ENCODE results near the gene VWA7.
"Not testable (repeated sequence)": the region's sequence is repeated elsewhere in the genome, so short reads cannot be mapped to it uniquely, and the experiment has no call there.

Gene VWA7

GRCh38 chr6:31794294-31794865 lies 17.3 kb upstream of the VWA7 start:
- DNase-seq (ENCODE audit: extremely low read depth, insufficient read length), result no peak
- no peak for TF ChIP-seq CTCF (IDR thresholded peaks at IDR 0.05; ENCODE audit: insufficient read depth, low read length, poor library complexity, severe bottlenecking)
- Histone ChIP-seq H3K27me3 (replicated peaks; ENCODE audit: control insufficient read depth, insufficient read depth, low read length) (no peaks in the 10 kb centered on the region), H3K36me3 (ENCODE audit: control insufficient read depth, insufficient read depth, low read length) (peaks cover 4% of the 10 kb centered on the region), H3K4me3 (replicated peaks; ENCODE audit: low read depth, low read length) (peak overlapping the region; percentile 92)

DNA sequence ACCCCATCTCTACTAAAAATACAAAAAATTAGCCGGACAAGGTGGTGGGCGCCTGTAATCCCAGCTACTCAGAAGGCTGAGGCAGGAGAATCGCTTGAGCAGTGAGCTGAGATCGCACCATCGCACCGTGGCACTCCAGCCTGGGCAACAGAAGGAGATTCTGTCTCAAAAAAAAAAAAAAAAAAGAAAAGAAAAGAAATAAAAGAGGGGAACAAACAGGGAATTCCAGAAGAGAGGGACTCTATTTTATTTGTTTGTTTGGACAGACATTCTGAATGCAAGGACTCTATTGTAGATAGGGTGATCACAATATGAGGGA lies 16.8 kb upstream of the VWA7 start:
- DNase-seq (ENCODE audit: extremely low read depth, insufficient read length); H3K27me3 ChIP-seq (replicated peaks; ENCODE audit: control insufficient read depth, insufficient read depth, low read length); H3K36me3 ChIP-seq (ENCODE audit: control insufficient read depth, insufficient read depth, low read length): not testable (repeated sequence)
- peak overlapping the region; percentile 92 for H3K4me3 ChIP-seq (replicated peaks; ENCODE audit: low read depth, low read length)

- Histone ChIP-seq H3K27me3 (replicated peaks; ENCODE audit: control insufficient read depth, insufficient read depth, low read length) (no peaks in the 10 kb centered on the region), H3K36me3 (ENCODE audit: control insufficient read depth, insufficient read depth, low read length) (peaks cover 4% of the 10 kb centered on the region), H3K4me3 (replicated peaks; ENCODE audit: low read depth, low read length) (no peak overlapping the region)
- DNase-seq (ENCODE audit: extremely low read depth, insufficient read length), result no peak
- no peak for TF ChIP-seq CTCF (IDR thresholded peaks at IDR 0.05; ENCODE audit: insufficient read depth, low read length, poor library complexity, severe bottlenecking)
Measured at GRCh38 chr6:31792761-31793171, 15.6 kb upstream of the VWA7 start.

GRCh38 chr6:31792090-31792374 lies 14.9 kb upstream of the VWA7 start:
- H3K4me3 ChIP-seq (replicated peaks; ENCODE audit: low read depth, low read length), result no peak overlapping the region
- DNase-seq (ENCODE audit: extremely low read depth, insufficient read length), result no peak
- H3K27me3 ChIP-seq (replicated peaks; ENCODE audit: control insufficient read depth, insufficient read depth, low read length), result no peaks in the 10 kb centered on the region
- peaks cover 4% of the 10 kb centered on the region for H3K36me3 ChIP-seq (ENCODE audit: control insufficient read depth, insufficient read depth, low read length)
- TF ChIP-seq CTCF (IDR thresholded peaks at IDR 0.05; ENCODE audit: insufficient read depth, low read length, poor library complexity, severe bottlenecking), result no peak

DNA sequence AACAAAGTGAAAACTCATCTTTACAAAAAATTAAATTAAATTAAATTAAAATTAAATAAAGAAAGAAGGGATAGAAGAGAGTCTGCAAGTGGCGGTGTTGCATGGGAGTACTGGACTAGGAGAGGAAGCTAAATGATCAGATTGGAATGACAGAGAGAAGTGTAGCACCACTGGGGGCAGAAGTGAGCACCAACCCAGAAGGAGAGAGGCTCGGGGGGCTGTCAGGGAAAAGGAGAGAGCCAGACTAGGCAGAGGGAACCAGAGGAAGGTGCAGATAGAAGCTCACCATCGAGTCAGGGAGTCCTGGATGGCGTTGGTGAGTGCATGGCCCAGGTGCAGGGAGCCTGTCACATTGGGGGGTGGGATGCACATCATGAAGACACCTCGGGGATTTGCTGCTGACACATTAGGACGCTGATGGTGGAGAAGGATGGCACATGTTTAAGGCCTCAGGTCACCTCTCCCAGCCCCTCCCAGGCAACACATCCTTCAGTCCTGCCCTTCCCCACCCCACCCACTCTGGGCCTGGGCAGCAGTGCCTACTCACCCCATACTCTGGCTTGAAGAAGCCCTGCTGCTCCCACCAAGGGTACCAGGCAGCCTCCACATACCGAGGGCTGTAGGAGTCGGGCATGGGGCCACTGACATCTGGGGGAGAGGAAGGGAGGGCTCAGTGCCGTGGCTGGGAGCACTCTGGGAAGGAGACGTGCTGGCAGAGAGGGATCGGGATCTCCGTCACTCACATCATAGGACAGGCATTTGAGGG lies 14.4 kb upstream of the VWA7 start:
- H3K36me3 ChIP-seq (ENCODE audit: control insufficient read depth, insufficient read depth, low read length), result peaks cover 4% of the 10 kb centered on the region
- no peak for DNase-seq (ENCODE audit: extremely low read depth, insufficient read length)
- TF ChIP-seq CTCF (IDR thresholded peaks at IDR 0.05; ENCODE audit: insufficient read depth, low read length, poor library complexity, severe bottlenecking), result peak; percentile 75
- no peak overlapping the region for H3K4me3 ChIP-seq (replicated peaks; ENCODE audit: low read depth, low read length)
- no peaks in the 10 kb centered on the region for H3K27me3 ChIP-seq (replicated peaks; ENCODE audit: control insufficient read depth, insufficient read depth, low read length)

- Histone ChIP-seq H3K4me3 (replicated peaks; ENCODE audit: low read depth, low read length) (no peak overlapping the region), H3K27me3 (replicated peaks; ENCODE audit: control insufficient read depth, insufficient read depth, low read length) (no peaks in the 10 kb centered on the region), H3K36me3 (ENCODE audit: control insufficient read depth, insufficient read depth, low read length) (peaks cover 34% of the 10 kb centered on the region)
- no peak for DNase-seq (ENCODE audit: extremely low read depth, insufficient read length)
- no peak for TF ChIP-seq CTCF (IDR thresholded peaks at IDR 0.05; ENCODE audit: insufficient read depth, low read length, poor library complexity, severe bottlenecking)
Measured at GRCh38 chr6:31785475-31785874, 8.3 kb upstream of the VWA7 start.
